Neural crest cell (in vitro differentiated cells): ENCODE measurements around the gene BRINP2. TPM values are rescaled to one million over a fixed set of nuclear protein-coding genes. Genes with fewer than 3 reads are reported as not detected.

Source experiments
- DNase-seq: peaks from one replicate; pipeline ENCODE4 v3.0.0; 2021; ENCODE audit warnings: low read depth, mixed read lengths, low spot score
- H3K27ac Mint-ChIP-seq: one replicate; pipeline ENCODE4 v1.8.0; 2021; ENCODE audit warnings: mild to moderate bottlenecking, mixed read lengths; ENCODE audit not compliant: unreplicated experiment
- H3K27me3 Mint-ChIP-seq: 2 replicates; pipeline ENCODE4 v1.8.0; 2021; ENCODE audit warnings: low read depth, mild to moderate bottlenecking, mixed read lengths
- H3K36me3 Mint-ChIP-seq: 2 replicates; pipeline ENCODE4 v1.8.0; 2021; ENCODE audit warnings: low read depth, mild to moderate bottlenecking, mixed read lengths
- H3K4me1 Mint-ChIP-seq: 2 replicates; pipeline ENCODE4 v1.8.0; 2021; ENCODE audit warnings: mixed read lengths
- H3K4me3 Mint-ChIP-seq: one replicate; pipeline ENCODE4 v1.8.0; 2021; ENCODE audit warnings: mild to moderate bottlenecking, mixed read lengths
- H3K9me3 Mint-ChIP-seq: 2 replicates; pipeline ENCODE4 v1.8.0; 2021; ENCODE audit warnings: mixed read lengths
- total RNA-seq: library from RNA; stranded (reverse); gene quantifications from 2 replicates; pipeline ENCODE4 v1.2.1, GENCODE V29; 2021
- TF ChIP-seq, protein P1 (sequence below): fragments of 200-600 bp; sonication (generic); conservative IDR thresholded peaks from 2 replicates; pipeline ENCODE4 v1.5.0; 2021; ENCODE audit warnings: antibody characterized with exemption, mild to moderate bottlenecking

Gene BRINP2
- total RNA-seq, 1 donor from 2014 or later = 1.4 TPM

DNA sequence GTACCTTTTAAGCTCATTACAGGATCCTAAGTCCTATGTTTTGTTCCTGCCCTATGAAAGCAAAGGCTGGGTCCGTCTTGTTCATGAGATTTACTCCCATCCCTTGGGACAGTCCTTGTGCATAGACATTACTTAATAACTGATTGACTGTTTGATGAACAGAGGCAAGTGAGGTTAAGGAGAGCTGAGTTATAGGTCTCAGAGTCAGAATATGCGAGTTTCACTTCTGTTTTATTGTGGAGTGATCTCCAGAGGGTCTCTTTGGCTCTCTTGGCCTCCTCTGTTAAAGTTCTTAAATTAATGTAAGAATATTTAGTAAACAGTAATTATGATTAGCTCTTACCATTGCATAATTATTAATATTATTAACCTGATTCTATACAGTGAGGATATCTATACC lies 52.6 kb downstream of the BRINP2 start:
- H3K36me3 Mint-ChIP-seq = no peaks in the 10 kb centered on the region
- H3K27me3 Mint-ChIP-seq = no peaks in the 10 kb centered on the region
- TF ChIP-seq, protein P1, sequence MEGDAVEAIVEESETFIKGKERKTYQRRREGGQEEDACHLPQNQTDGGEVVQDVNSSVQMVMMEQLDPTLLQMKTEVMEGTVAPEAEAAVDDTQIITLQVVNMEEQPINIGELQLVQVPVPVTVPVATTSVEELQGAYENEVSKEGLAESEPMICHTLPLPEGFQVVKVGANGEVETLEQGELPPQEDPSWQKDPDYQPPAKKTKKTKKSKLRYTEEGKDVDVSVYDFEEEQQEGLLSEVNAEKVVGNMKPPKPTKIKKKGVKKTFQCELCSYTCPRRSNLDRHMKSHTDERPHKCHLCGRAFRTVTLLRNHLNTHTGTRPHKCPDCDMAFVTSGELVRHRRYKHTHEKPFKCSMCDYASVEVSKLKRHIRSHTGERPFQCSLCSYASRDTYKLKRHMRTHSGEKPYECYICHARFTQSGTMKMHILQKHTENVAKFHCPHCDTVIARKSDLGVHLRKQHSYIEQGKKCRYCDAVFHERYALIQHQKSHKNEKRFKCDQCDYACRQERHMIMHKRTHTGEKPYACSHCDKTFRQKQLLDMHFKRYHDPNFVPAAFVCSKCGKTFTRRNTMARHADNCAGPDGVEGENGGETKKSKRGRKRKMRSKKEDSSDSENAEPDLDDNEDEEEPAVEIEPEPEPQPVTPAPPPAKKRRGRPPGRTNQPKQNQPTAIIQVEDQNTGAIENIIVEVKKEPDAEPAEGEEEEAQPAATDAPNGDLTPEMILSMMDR = no peak

DNA sequence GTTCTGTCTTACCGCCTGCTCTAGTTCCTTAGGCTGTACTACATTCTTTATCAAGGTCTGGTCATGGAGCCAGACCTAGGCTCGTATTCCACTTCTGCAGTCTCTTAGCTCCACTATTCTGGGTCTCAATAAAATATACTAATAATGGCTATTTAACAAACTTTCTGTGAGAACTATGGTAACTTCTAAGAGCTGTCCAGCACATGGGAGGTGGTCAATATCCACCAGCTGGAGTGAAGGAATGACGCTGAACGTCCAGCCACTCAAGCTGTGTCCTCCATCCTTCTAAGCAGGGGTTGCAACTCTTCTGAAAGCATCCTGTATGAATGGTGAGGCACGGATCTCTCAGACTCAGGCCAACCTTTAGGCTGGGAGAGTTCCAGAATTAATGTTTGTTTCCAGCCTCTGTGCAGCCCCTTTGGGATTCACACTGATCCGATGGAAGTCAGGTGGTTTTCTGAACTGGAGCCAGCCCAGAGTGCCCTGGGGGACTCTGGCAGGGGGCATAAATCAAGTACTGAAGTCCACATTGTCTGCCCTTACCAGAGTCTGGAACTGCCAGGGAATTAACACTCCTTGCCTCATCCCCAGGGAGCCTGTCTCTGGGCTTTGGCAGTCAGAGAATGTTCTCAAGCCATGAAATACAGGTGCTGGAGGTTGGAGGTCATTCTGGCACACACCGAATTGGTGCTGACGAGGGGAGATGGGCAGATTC lies 57.4 kb downstream of the BRINP2 start:
- Mint-ChIP-seq H3K36me3 (no peaks in the 10 kb centered on the region), H3K27ac (no peak overlapping the region), H3K27me3 (no peaks in the 10 kb centered on the region), H3K4me1 (no peaks in the 10 kb centered on the region), H3K4me3 (no peak overlapping the region), H3K9me3 (no peaks in the 10 kb centered on the region)
- TF ChIP-seq, protein P1 = no peak
- no peak for DNase-seq

More for the DNA sequence above, 52.6 kb downstream of the BRINP2 start:
- Mint-ChIP-seq H3K4me3 (no peak overlapping the region), H3K4me1 (no peaks in the 10 kb centered on the region), H3K27ac (no peak overlapping the region), H3K9me3 (peaks cover 2% of the 10 kb centered on the region)
- no peak for DNase-seq

DNA sequence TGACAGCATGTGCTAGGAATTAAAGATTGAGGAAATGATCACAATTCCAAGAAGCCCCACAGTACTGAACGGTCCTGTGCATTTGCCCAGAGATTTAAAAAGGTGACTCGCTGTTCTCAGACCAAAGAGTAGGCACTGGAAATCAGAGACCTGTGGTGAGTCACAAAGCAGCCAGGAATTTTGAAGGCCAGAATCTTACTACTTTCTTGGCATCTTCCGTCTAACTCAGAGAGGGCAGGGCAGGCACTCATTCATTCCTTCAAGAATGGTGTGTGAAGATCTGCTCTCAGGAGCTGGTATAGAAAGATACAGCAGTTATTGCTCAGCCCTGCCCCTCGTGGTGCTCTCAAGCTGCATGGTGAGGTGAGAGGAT lies 57.9 kb downstream of the BRINP2 start:
- Mint-ChIP-seq H3K9me3 (no peaks in the 10 kb centered on the region), H3K27ac (no peak overlapping the region), H3K4me1 (peaks cover 5% of the 10 kb centered on the region), H3K36me3 (no peaks in the 10 kb centered on the region), H3K4me3 (no peak overlapping the region), H3K27me3 (no peaks in the 10 kb centered on the region)
- TF ChIP-seq, protein P1 = no peak
- DNase-seq = no peak

DNA sequence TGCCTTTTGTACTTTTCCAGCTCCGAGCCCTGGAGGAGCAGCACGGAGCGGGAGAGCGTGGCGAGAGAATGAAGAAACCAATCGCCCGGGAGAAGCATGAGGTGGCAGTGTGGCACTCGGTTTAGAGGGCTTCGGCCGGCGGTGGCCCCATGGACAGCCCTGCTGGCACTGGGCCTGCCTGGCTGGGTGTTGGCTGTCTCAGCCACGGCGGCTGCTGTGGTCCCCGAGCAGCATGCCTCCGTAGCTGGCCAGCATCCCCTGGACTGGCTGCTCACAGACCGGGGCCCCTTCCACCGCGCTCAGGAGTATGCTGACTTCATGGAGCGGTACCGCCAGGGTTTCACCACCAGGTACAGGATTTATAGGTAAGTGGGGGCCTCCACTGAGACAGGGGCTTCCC lies 59.0 kb downstream of the BRINP2 start:
- Mint-ChIP-seq H3K27me3 (no peaks in the 10 kb centered on the region), H3K9me3 (no peaks in the 10 kb centered on the region), H3K4me3 (no peak overlapping the region), H3K36me3 (no peaks in the 10 kb centered on the region), H3K4me1 (peaks cover 5% of the 10 kb centered on the region), H3K27ac (no peak overlapping the region)
- TF ChIP-seq, protein P1 = no peak
- no peak for DNase-seq

DNA sequence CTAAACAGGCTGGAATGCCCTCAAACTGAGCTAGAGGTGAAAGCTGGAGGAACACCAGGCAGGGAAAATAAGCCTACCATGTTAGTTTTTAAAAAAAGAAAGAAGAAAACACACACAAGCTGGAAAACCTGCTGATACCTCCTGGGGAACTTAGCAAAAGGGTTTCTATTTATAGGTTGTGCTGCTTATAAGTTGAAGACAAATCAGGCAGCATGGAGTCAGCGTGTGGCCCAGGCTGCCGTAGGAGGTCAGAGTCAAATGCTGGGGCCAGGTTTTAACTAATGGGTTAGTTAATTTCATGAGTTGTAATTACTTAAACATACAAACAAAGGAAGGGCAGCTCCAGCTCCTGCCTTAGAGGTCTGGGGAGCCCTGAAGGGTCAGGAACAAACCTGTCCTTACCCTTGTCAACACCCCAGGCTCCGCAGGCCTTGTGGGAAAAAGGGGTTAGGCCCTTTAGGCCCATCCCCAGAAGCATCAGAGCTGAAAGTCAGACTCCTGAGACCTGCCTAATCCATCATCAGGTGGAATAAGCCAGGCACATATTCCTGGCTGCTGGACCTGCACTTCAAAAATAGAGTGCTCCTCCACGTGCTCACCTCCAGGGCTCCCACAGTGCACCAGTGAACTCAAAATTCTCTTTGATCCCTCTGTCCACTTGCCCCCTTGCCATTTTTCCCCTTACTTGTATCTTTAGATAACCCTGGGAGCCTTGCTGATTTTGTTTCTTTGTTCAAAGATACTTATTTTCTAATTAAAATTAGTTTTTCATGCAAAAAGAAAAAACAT lies 59.7 kb downstream of the BRINP2 start:
- no peak for DNase-seq
- no peaks in the 10 kb centered on the region for H3K9me3 Mint-ChIP-seq
- no peaks in the 10 kb centered on the region for H3K36me3 Mint-ChIP-seq
- H3K4me3 Mint-ChIP-seq = no peak overlapping the region
- peaks cover 5% of the 10 kb centered on the region for H3K4me1 Mint-ChIP-seq
- TF ChIP-seq, protein P1 = no peak
- H3K27ac Mint-ChIP-seq = no peak overlapping the region
- no peaks in the 10 kb centered on the region for H3K27me3 Mint-ChIP-seq
